ENCODE data around the gene SYTL2.
"Not testable (repeated sequence)": the region's sequence is repeated elsewhere in the genome, so short reads cannot be mapped to it uniquely, and the experiment has no call there.

SYTL2 gene

GRCh38 chr11:85795712-85796487 lies 15.0 kb downstream of the SYTL2 start:
- DNase-seq, result no peak

- DNase-seq, result no peak
Observed at GRCh38 chr11:85791409-85791990, 19.4 kb downstream of the SYTL2 start.

- DNase-seq, result no peak
Observed at GRCh38 chr11:85787809-85788760, 22.9 kb downstream of the SYTL2 start.

- DNase-seq, result no peak
Observed at GRCh38 chr11:85787168-85787567, 23.8 kb downstream of the SYTL2 start.

GRCh38 chr11:85784480-85785265 lies 26.3 kb downstream of the SYTL2 start:
- no peak for DNase-seq

GRCh38 chr11:85783758-85784157 lies 27.2 kb downstream of the SYTL2 start:
- DNase-seq, result no peak

- not testable (repeated sequence) for DNase-seq
Observed at GRCh38 chr11:85780780-85781517, 30.0 kb downstream of the SYTL2 start.

- DNase-seq, result no peak
Observed at GRCh38 chr11:85779956-85780640, 30.8 kb downstream of the SYTL2 start.

GRCh38 chr11:85777603-85777972 lies 33.4 kb downstream of the SYTL2 start:
- DNase-seq, result not testable (repeated sequence)

GRCh38 chr11:85776951-85777602 lies 33.9 kb downstream of the SYTL2 start:
- no peak for DNase-seq

GRCh38 chr11:85774256-85775101 lies 36.5 kb downstream of the SYTL2 start:
- DNase-seq, result no peak

GRCh38 chr11:85772695-85773094 lies 38.2 kb downstream of the SYTL2 start:
- no peak for DNase-seq

GRCh38 chr11:85771568-85771967 lies 39.4 kb downstream of the SYTL2 start:
- DNase-seq, result no peak

- DNase-seq, result no peak
Observed at GRCh38 chr11:85769771-85770170, 41.2 kb downstream of the SYTL2 start.

- no peak for DNase-seq
Observed at GRCh38 chr11:85768473-85769146, 42.3 kb downstream of the SYTL2 start.

- DNase-seq, result no peak
Observed at GRCh38 chr11:85767246-85767945, 43.5 kb downstream of the SYTL2 start.

- no peak for DNase-seq
Observed at GRCh38 chr11:85766721-85767161, 44.2 kb downstream of the SYTL2 start.

- no peak for DNase-seq
Observed at GRCh38 chr11:85764796-85765195, 46.1 kb downstream of the SYTL2 start.
